Neural progenitor cell (in vitro differentiated cells): ENCODE measurements around the gene FBL. TPM values are rescaled to one million over a fixed set of nuclear protein-coding genes. Genes with fewer than 3 reads are reported as not detected.

Experiments used
- DNase-seq: peaks from one replicate; pipeline ENCODE4 v3.0.0-alpha.2; 2016; ENCODE audit warnings: low spot score
- H2AFZ ChIP-seq: fragments of 200-600 bp; sonication (generic); replicated peaks from 2 replicates; pipeline ENCODE4 v1.6.1; 2016; ENCODE audit warnings: antibody characterized with exemption
- H3F3A ChIP-seq: fragments of 200-600 bp; sonication (generic); 2 replicates; pipeline ENCODE4 v1.6.1; 2016; ENCODE audit warnings: antibody characterized with exemption, low read depth
- H3K27ac ChIP-seq: fragments of 200-600 bp; sonication (generic); 2 replicates; pipeline ENCODE4 v1.5.1; 2016; ENCODE audit warnings: mild to moderate bottlenecking
- H3K27me3 ChIP-seq: fragments of 200-600 bp; sonication (generic); 2 replicates; pipeline ENCODE4 v1.6.1; 2016; ENCODE audit warnings: mild to moderate bottlenecking, moderate library complexity
- H3K36me3 ChIP-seq: fragments of 200-600 bp; sonication (generic); 2 replicates; pipeline ENCODE4 v1.5.1; 2016
- H3K4me1 ChIP-seq: fragments of 200-600 bp; sonication (generic); 2 replicates; pipeline ENCODE4 v1.6.1; 2016; ENCODE audit warnings: mixed run types
- H3K4me2 ChIP-seq: fragments of 200-600 bp; sonication (generic); 2 replicates; pipeline ENCODE4 v1.6.1; 2016
- H3K4me3 ChIP-seq: fragments of 200-600 bp; sonication (generic); 2 replicates; pipeline ENCODE4 v1.5.1; 2016
- H3K79me2 ChIP-seq: fragments of 200-600 bp; sonication (generic); 2 replicates; pipeline ENCODE4 v1.6.1; 2016; ENCODE audit warnings: low read depth
- H3K9ac ChIP-seq: fragments of 200-600 bp; sonication (generic); 2 replicates; pipeline ENCODE4 v1.6.1; 2016
- H3K9me3 ChIP-seq: fragments of 200-600 bp; sonication (generic); 2 replicates; pipeline ENCODE4 v1.5.1; 2016; ENCODE audit warnings: low read depth
- H4K20me1 ChIP-seq: fragments of 200-600 bp; sonication (generic); 2 replicates; pipeline ENCODE4 v1.6.1; 2016; ENCODE audit warnings: low read depth
- H3K27ac Mint-ChIP-seq: 3 replicates; pipeline ENCODE4 v1.8.0; 2021; ENCODE audit warnings: mixed read lengths
- H3K27me3 Mint-ChIP-seq: 2 replicates; pipeline ENCODE4 v1.8.0; 2022; ENCODE audit warnings: low read depth, mild to moderate bottlenecking, inconsistent platforms, moderate library complexity, mixed read lengths; ENCODE audit not compliant: insufficient read depth
- H3K36me3 Mint-ChIP-seq: 3 replicates; pipeline ENCODE4 v1.8.0; 2021; ENCODE audit warnings: mixed read lengths
- H3K4me1 Mint-ChIP-seq: 3 replicates; pipeline ENCODE4 v1.8.0; 2021; ENCODE audit warnings: mixed read lengths
- H3K4me3 Mint-ChIP-seq: 3 replicates; pipeline ENCODE4 v1.8.0; 2021; ENCODE audit warnings: mild to moderate bottlenecking, moderate library complexity, mixed read lengths
- H3K9me3 Mint-ChIP-seq: 3 replicates; pipeline ENCODE4 v1.8.0; 2020; ENCODE audit warnings: mixed read lengths
- CTCF ChIP-seq: fragments of 200-600 bp; sonication (generic); IDR thresholded peaks from 2 replicates; pipeline ENCODE4 v1.5.1; 2017; ENCODE audit warnings: antibody characterized with exemption, mild to moderate bottlenecking
- EZH2 ChIP-seq: fragments of 200-600 bp; sonication (generic); IDR thresholded peaks from 2 replicates; pipeline ENCODE4 v1.6.1; 2017; ENCODE audit warnings: antibody characterized with exemption, mild to moderate bottlenecking, moderate library complexity
- EZH2phosphoT487 ChIP-seq: fragments of 200-600 bp; sonication (generic); IDR thresholded peaks from 2 replicates; pipeline ENCODE4 v1.6.1; 2017; ENCODE audit warnings: antibody characterized with exemption
- total RNA-seq: library from RNA; depleted of rRNA; stranded (reverse); fragments of >200 nt; gene quantifications from 2 replicates; pipeline ENCODE4 v1.2.3, GENCODE V29; 2015; ENCODE audit warnings: low replicate concordance

FBL gene
- total RNA-seq, 1 donor from 2014 or later, result 428 TPM

GRCh38 chr19:39845584-39845932, 621 bp downstream of the FBL start:
- H3K36me3 Mint-ChIP-seq, result no peaks in the 10 kb centered on the region
- peaks cover 46% of the 10 kb centered on the region for H4K20me1 ChIP-seq
- peak overlapping the region; percentile 40 for H3K9ac ChIP-seq
- no peaks in the 10 kb centered on the region for H3K36me3 ChIP-seq
- H3K4me1 ChIP-seq, result peaks cover 28% of the 10 kb centered on the region
- H3K4me3 Mint-ChIP-seq, result peak overlapping the region; percentile 97
- H3K4me3 ChIP-seq, result peak overlapping the region; percentile 74
- TF ChIP-seq EZH2, result no peak
- TF ChIP-seq EZH2phosphoT487, result no peak
- no peak for TF ChIP-seq CTCF
- H3K4me2 ChIP-seq, result peak overlapping the region; percentile 81
- peak; percentile 61 for DNase-seq
- peak overlapping the region; percentile 35 for H2AFZ ChIP-seq
- H3K27me3 ChIP-seq, result no peaks in the 10 kb centered on the region
- peaks cover 56% of the 10 kb centered on the region for H3K79me2 ChIP-seq
- peaks cover 7% of the 10 kb centered on the region for H3K27me3 Mint-ChIP-seq
- H3F3A ChIP-seq, result peaks cover 9% of the 10 kb centered on the region
- no peaks in the 10 kb centered on the region for H3K9me3 Mint-ChIP-seq
- H3K9me3 ChIP-seq, result no peaks in the 10 kb centered on the region
- H3K27ac Mint-ChIP-seq, result peak overlapping the region; percentile 87
- peaks cover 44% of the 10 kb centered on the region for H3K4me1 Mint-ChIP-seq
- H3K27ac ChIP-seq, result no peak overlapping the region

- no peak overlapping the region for H3K27ac ChIP-seq
- peaks cover 60% of the 10 kb centered on the region for H3K79me2 ChIP-seq
- peaks cover 7% of the 10 kb centered on the region for H3K27me3 Mint-ChIP-seq
- peaks cover 9% of the 10 kb centered on the region for H3F3A ChIP-seq
- H3K9me3 ChIP-seq, result no peaks in the 10 kb centered on the region
- H3K4me2 ChIP-seq, result peak overlapping the region; percentile 81
- H3K27me3 ChIP-seq, result no peaks in the 10 kb centered on the region
- peaks cover 50% of the 10 kb centered on the region for H4K20me1 ChIP-seq
- peaks cover 44% of the 10 kb centered on the region for H3K4me1 Mint-ChIP-seq
- H3K4me3 ChIP-seq, result peak overlapping the region; percentile 74
- no peaks in the 10 kb centered on the region for H3K9me3 Mint-ChIP-seq
- TF ChIP-seq CTCF, result no peak
- TF ChIP-seq EZH2, result no peak
- no peak for TF ChIP-seq EZH2phosphoT487
- H3K9ac ChIP-seq, result peak overlapping the region; percentile 40
- H2AFZ ChIP-seq, result no peak overlapping the region
- no peaks in the 10 kb centered on the region for H3K36me3 Mint-ChIP-seq
- H3K4me1 ChIP-seq, result peaks cover 28% of the 10 kb centered on the region
- H3K36me3 ChIP-seq, result no peaks in the 10 kb centered on the region
- peak overlapping the region; percentile 97 for H3K4me3 Mint-ChIP-seq
- no peak overlapping the region for H3K27ac Mint-ChIP-seq
- DNase-seq, result no peak
Observed at GRCh38 chr19:39845172-39845571, 1.0 kb downstream of the FBL start.

GRCh38 chr19:39843919-39844793, 2.0 kb downstream of the FBL start:
- H3K4me3 Mint-ChIP-seq, result peak overlapping the region; percentile 97
- Histone ChIP-seq H3K79me2 (peaks cover 67% of the 10 kb centered on the region), H3K9me3 (no peaks in the 10 kb centered on the region), H3K4me2 (peak overlapping the region; percentile 81), H3K27me3 (no peaks in the 10 kb centered on the region), H4K20me1 (peaks cover 50% of the 10 kb centered on the region), H3K36me3 (no peaks in the 10 kb centered on the region), H3K4me1 (peaks cover 28% of the 10 kb centered on the region), H3F3A (peaks cover 9% of the 10 kb centered on the region), H3K9ac (no peak overlapping the region), H2AFZ (no peak overlapping the region), H3K27ac (no peak overlapping the region), H3K4me3 (peak overlapping the region; percentile 74)
- peaks cover 6% of the 10 kb centered on the region for H3K36me3 Mint-ChIP-seq
- H3K27me3 Mint-ChIP-seq, result peaks cover 7% of the 10 kb centered on the region
- DNase-seq, result peak; percentile 60
- H3K27ac Mint-ChIP-seq, result peak overlapping the region; percentile 74
- no peak for TF ChIP-seq EZH2phosphoT487
- TF ChIP-seq EZH2, result no peak
- TF ChIP-seq CTCF, result peak; percentile 74
- peaks cover 44% of the 10 kb centered on the region for H3K4me1 Mint-ChIP-seq
- no peaks in the 10 kb centered on the region for H3K9me3 Mint-ChIP-seq
